H54 (cell line): ENCODE data around the gene EPB41.

Experiments used
- DNase-seq: peaks from one replicate; pipeline ENCODE4 v3.0.0; 2011; ENCODE audit warnings: low spot score, mixed read lengths; ENCODE audit not compliant: insufficient read length
- FAIRE-seq: peaks from 3 replicates; lab custom pipeline; 2011; peaks lifted over from hg19 to GRCh38; lab: Jason Lieb, UNC
- POLR2A ChIP-seq: IDR thresholded peaks from 2 replicates; pipeline ENCODE4 v1.6.1; 2011; ENCODE audit warnings: low read depth, mild to moderate bottlenecking, low read length

Gene EPB41

GRCh38 chr1:28965271-28965870 lies 51.0 kb downstream of the EPB41 start:
- no peak for FAIRE-seq
- no peak for TF ChIP-seq POLR2A
- no peak for DNase-seq

- no peak for DNase-seq
- no peak for FAIRE-seq
- TF ChIP-seq POLR2A, result no peak
Observed at GRCh38 chr1:28966617-28967016, 52.2 kb downstream of the EPB41 start.

- no peak for TF ChIP-seq POLR2A
- FAIRE-seq (peak; percentile 95), DNase-seq (peak; percentile 9)
Observed at GRCh38 chr1:28971980-28972771, 57.8 kb downstream of the EPB41 start.

DNA sequence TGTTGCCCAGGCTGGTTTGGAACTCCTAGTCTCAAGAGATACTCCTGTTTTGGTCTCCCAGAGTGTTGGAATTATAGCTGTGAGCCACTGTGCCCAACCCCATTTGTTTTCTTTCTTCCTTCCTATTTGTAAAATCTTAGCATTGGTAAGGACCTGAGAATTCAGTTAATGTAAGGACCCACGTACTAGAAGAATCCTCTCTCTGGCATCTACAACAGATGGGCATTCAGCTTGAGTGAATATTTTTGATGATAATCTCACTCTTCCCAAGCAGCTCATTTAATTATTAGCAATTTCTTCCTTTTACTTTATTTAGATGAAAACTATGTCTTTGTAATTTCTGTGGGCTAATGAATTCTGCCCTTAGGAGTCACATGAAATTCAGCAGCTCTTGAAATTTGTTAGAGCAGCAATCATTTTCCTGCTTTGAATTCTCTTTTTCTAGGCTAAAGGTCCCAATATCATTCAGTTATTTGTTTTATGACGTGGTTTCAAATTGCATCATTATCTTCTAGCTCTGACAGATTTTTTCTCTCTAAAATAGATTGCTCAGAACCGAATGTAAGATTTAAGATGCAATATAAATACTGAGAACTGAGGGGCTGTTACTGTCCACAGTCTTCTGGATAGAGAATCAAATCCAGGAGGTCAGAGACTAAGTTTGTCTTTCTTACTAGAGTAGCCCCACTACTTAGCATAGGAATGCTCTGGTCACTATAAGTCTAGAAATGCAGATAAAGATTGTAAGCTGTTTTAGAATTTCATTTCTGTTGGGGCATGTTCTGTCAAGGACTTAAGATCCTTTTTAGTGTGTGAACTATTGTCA lies 59.4 kb downstream of the EPB41 start:
- no peak for TF ChIP-seq POLR2A
- FAIRE-seq, result no peak
- DNase-seq, result no peak

DNA sequence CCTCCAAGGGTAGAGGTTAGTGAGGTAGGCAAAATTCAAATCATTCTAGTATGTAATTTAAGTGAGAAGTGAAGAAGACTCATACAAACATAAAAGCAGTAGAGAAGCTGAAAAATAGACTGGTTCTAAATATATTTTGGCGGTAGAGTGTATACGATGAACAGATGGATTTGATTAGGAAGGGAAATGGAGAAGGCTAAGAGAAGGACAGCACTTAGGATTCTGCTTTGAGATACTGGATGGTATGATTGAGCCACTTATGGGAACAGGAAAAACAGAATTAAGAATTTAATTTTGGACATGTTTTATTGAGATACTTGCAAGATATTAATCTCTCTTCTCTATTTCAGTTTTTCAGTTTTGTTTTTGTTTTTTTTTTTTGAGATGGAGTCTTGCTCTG lies 60.1 kb downstream of the EPB41 start:
- no peak for TF ChIP-seq POLR2A
- no peak for DNase-seq
- FAIRE-seq, result no peak

- DNase-seq (no peak), FAIRE-seq (no peak)
Observed at GRCh38 chr1:28976248-28976647, 61.9 kb downstream of the EPB41 start.

DNA sequence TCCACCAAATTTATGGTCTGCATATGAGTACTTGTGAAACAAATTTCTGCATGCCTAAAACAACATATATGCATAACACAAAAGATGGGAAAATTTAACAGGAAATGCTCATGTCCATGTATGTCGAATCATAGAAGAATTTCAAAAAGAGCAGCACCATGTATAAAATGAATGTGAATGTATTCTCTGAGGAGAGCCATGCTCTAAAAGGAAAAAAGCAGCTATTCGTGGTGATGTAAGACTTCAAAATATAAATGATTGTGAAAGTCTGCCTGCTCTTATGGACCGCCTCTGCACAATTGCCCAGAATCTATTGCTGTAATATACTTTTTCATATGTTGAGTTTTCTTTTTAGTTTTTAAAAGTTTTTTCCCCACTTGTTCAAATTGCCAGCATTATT lies 66.8 kb downstream of the EPB41 start:
- FAIRE-seq, result no peak
- TF ChIP-seq POLR2A, result no peak
- no peak for DNase-seq

More at GRCh38 chr1:28976248-28976647, 61.9 kb downstream of the EPB41 start:
- no peak for TF ChIP-seq POLR2A

DNA sequence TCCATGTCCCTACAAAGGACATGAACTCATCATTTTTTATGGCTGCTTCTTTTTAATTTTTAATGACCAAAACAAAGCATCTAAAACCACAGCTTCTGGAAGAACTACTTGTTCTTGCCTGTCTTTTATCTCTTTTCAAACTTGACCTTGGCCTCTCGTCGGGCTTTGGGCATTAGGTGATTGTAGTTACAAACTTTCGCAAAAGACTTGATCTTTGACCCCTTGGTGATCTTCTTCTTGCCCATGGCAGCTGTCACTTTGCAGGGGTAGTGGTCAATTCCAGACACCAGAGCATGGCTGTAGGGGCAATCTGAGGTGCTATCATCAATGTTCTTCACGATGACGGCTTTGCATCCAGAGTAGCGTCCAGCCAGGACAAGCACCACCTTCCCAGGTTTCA lies 67.8 kb downstream of the EPB41 start:
- no peak for TF ChIP-seq POLR2A
- no peak for FAIRE-seq
- no peak for DNase-seq

- FAIRE-seq, result no peak
Observed at GRCh38 chr1:28983091-28983490, 68.7 kb downstream of the EPB41 start.

DNA sequence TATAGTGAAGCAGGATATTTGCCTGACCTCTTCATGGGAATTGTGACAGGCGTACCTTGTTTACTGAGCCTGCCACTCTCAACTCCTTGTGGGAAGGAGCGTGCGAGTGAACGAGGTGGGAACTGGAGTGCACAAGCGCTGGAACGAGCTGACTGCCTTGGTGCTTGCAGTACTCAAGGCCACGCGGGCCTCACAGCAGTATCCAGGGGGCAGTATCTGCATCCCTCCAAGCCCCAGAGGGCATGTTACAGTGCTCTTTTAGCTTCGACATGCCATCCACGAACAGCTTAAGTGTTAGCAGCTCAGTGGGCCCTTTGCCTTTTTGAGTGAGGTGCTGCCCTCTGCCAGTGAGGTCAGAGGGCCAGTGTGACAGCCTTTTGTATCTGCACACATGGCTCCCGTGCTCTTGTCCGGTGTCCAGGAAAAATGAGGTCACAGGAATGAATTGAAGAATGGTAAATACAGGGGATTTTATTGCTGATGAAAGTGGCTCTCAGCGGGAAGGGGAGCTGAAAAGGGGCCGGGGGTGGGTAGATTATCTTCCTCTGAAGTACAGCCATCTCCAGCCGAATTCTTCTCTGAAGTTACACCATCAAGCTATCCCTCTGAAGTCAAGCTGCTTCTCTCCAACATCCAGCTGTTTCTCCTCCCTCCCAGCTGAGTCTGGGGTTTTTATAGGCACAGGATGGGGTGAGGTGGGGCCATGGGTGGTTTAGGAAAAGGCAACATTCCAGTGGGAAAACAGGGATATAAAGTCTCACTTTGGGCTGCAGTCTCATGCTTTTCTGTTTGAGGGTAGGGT lies 69.3 kb downstream of the EPB41 start:
- TF ChIP-seq POLR2A, result no peak
- FAIRE-seq, result no peak
- no peak for DNase-seq

More at GRCh38 chr1:28983091-28983490, 68.7 kb downstream of the EPB41 start:
- TF ChIP-seq POLR2A, result no peak
- DNase-seq, result no peak

DNA sequence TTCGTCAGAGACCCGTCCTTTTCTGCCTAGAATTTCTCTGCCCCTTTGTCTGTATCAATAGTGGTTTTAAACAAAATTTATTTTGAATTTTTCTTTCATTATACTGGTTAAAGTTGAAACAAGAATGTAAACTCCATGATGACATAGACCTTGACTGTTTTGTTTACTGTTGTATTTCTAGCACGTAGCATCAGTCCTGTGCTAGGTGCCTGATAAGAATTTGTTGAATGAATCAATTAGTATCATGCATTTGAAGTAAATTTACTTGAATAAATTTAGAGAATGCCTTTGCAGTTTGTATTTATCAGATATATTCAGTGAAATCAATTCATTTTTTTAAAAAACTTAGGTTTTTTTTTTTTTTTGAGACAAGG lies 69.9 kb downstream of the EPB41 start:
- DNase-seq (no peak), FAIRE-seq (no peak)
- TF ChIP-seq POLR2A, result no peak

GRCh38 chr1:28985427-28985826 lies 71.1 kb downstream of the EPB41 start:
- FAIRE-seq (no peak), DNase-seq (no peak)
- TF ChIP-seq POLR2A, result no peak

- FAIRE-seq (no peak), DNase-seq (no peak)
- no peak for TF ChIP-seq POLR2A
Observed at GRCh38 chr1:28986306-28986910, 72.0 kb downstream of the EPB41 start.
